Astrocyte of the cerebellum (primary cell): Measurements from ENCODE around the gene GRIFIN.

Source experiments
- DNase-seq: peaks from one replicate; pipeline ENCODE4 v3.0.0-alpha.2; 2011; ENCODE audit warnings: low read depth
- H3K4me3 ChIP-seq: 2 replicates; pipeline ENCODE4 v1.5.1; 2011; ENCODE audit warnings: mild to moderate bottlenecking, low read depth, low read length, moderate library complexity
- in situ Hi-C: cut with HindIII; loops from 2 replicates; pipeline ENCODE4 v1.10.0; 2017; ENCODE audit warnings: low sequenced_read_pairs
- TF ChIP-seq, protein P1 (sequence below): IDR thresholded peaks from 2 replicates; pipeline ENCODE4 v1.5.1; 2012; ENCODE audit warnings: low read length, low read depth, moderate library complexity, mild to moderate bottlenecking; ENCODE audit errors: missing control alignments

Gene GRIFIN

GRCh38 chr7:2443491-2443890 lies 32.7 kb downstream of the GRIFIN start:
- TF ChIP-seq, protein P1, sequence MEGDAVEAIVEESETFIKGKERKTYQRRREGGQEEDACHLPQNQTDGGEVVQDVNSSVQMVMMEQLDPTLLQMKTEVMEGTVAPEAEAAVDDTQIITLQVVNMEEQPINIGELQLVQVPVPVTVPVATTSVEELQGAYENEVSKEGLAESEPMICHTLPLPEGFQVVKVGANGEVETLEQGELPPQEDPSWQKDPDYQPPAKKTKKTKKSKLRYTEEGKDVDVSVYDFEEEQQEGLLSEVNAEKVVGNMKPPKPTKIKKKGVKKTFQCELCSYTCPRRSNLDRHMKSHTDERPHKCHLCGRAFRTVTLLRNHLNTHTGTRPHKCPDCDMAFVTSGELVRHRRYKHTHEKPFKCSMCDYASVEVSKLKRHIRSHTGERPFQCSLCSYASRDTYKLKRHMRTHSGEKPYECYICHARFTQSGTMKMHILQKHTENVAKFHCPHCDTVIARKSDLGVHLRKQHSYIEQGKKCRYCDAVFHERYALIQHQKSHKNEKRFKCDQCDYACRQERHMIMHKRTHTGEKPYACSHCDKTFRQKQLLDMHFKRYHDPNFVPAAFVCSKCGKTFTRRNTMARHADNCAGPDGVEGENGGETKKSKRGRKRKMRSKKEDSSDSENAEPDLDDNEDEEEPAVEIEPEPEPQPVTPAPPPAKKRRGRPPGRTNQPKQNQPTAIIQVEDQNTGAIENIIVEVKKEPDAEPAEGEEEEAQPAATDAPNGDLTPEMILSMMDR: no peak
- in situ Hi-C loops: no loop called here
- no peak overlapping the region for H3K4me3 ChIP-seq
- DNase-seq: no peak

DNA sequence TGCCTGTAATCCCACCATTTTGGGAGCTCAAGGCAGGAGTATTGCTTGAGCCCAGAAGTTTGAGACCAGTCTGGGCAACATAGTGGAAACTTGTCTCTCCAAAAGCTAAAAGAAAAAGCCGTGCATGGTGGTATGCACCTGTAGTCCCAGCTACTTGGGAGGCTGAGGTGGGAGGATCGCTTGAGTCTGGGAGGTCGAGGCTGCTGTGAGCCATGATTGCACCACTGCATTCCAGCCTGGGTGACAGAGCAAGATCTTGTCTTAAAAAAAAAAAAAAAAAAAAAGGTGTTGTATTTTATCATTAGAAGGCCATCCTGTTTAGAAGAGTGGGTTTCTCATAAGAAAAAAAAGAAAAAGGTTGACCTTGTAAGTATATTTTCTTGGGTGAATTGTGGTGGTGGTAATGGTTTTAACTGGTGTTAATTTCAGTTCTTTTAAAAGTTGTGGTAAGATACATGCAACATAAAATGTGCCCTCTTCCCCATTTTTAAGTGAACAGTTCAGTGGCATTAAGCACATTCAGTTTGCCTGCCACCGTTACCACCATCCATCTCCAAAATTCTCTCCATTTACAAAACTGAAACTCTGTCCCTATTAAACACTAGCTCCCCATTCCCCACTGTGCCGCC lies 34.7 kb downstream of the GRIFIN start:
- in situ Hi-C loops: no loop called here
- no peak for DNase-seq
- TF ChIP-seq, protein P1: no peak
- no peak overlapping the region for H3K4me3 ChIP-seq

- TF ChIP-seq, protein P1: no peak
- no peak for DNase-seq
- no peak overlapping the region for H3K4me3 ChIP-seq
- in situ Hi-C loops: no loop called here
Observed at GRCh38 chr7:2440608-2441245, 35.5 kb downstream of the GRIFIN start.

- DNase-seq: no peak
- in situ Hi-C loops: loop anchor here (5.0 to 10.0 kb wide), 2 partner anchors 56 to 76 kb away; no protein-coding TSS in a partner anchor
- no peak overlapping the region for H3K4me3 ChIP-seq
- TF ChIP-seq, protein P1: no peak
Observed at GRCh38 chr7:2438775-2439174, 37.4 kb downstream of the GRIFIN start.

DNA sequence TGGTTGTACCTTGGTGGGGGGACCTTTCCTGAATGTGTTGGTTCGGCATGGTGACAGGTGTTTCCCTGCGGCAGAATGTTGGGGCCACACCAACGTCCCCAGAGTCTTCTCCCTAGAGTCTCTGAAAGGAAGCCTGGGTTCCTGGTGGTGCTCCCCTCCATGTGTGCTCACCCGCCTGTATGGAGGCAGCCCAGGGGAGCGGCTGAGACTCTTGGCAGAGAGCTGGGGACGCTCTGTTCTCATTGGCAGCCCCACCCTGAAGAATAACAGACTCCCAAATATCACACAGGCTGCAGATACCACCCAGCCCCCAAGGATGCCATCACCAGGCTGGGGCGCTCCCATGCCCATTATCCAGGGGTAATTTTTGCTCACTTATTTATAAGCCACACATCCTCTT lies 38.0 kb downstream of the GRIFIN start:
- in situ Hi-C loops: loop anchor here (5.0 to 10.0 kb wide), 2 partner anchors 57 to 76 kb away; no protein-coding TSS in a partner anchor
- TF ChIP-seq, protein P1: no peak
- no peak overlapping the region for H3K4me3 ChIP-seq
- no peak for DNase-seq

DNA sequence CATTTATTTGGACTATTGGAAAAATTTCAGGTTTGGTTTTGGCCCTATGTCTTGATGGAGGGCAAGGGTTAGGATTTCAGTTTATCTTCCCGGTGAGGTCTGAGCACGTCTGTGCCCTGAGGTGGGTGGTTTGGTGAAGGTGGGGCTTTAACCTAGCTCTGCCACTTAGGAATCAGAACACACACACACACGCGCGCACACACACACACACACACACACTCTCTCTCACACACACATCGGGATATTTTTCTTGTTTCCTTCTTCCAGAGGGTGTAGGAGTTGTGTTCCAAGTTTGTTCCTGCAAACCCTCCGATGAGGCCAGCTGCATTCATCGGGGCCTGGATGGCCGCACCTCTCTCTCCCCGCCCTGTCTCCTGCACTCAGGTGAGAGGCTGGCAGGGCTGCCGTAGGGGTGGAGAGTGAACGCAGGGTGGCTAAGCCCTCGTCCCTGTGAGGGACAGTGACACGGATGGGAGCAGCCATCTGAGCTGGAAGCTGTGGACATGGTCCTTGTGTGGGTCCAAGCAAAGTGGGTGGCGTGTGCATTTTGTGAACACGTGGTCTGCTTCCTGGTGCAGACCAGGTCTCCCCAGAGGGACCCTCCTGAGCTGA lies 38.6 kb downstream of the GRIFIN start:
- in situ Hi-C loops: loop anchor here (5.0 to 10.0 kb wide), 2 partner anchors 57 to 75 kb away; no protein-coding TSS in a partner anchor
- TF ChIP-seq, protein P1: no peak
- DNase-seq: no peak
- no peak overlapping the region for H3K4me3 ChIP-seq
